Calu3 (cell line): ENCODE data around the gene F2. TPM values are rescaled to one million over a fixed set of nuclear protein-coding genes. Genes with fewer than 3 reads are reported as not detected.

Source experiments
- BruUV-seq: library from RNA; stranded (reverse); fragments of 400-500 nt; replicated peaks from 2 replicates; lab custom pipeline; 2021; lab: Mats Ljungman, UMichigan
- CTCF ChIA-PET: fragments of 300-600 bp; sonication (Branson Sonifier 250); formaldehyde crosslinking; loops from one replicate; lab custom pipeline; 2022; ENCODE audit warnings: antibody characterized with exemption; lab: Charles Lee
- DNase-seq: peaks from one replicate; pipeline ENCODE4 v3.0.0; 2022
- H3K27ac Mint-ChIP-seq: one replicate; pipeline ENCODE4 v1.8.0; 2022; ENCODE audit warnings: mixed read lengths; ENCODE audit not compliant: unreplicated experiment
- H3K27me3 Mint-ChIP-seq: one replicate; pipeline ENCODE4 v1.8.0; 2022; ENCODE audit warnings: mixed read lengths; ENCODE audit not compliant: unreplicated experiment
- H3K36me3 Mint-ChIP-seq: one replicate; pipeline ENCODE4 v1.8.0; 2022; ENCODE audit warnings: mild to moderate bottlenecking, moderate library complexity, mixed read lengths; ENCODE audit not compliant: insufficient read depth, unreplicated experiment
- H3K4me1 Mint-ChIP-seq: one replicate; pipeline ENCODE4 v1.8.0; 2022; ENCODE audit warnings: mild to moderate bottlenecking, low read depth, mixed read lengths; ENCODE audit not compliant: unreplicated experiment
- H3K4me3 Mint-ChIP-seq: one replicate; pipeline ENCODE4 v1.8.0; 2022; ENCODE audit warnings: mild to moderate bottlenecking, low read depth, moderate library complexity, mixed read lengths; ENCODE audit not compliant: unreplicated experiment
- H3K9me3 Mint-ChIP-seq: one replicate; pipeline ENCODE4 v1.8.0; 2022; ENCODE audit warnings: low read depth, mixed read lengths; ENCODE audit not compliant: unreplicated experiment
- intact Hi-C: fragments of 100-400 bp; cut with micrococcal nuclease; formaldehyde crosslinking; loops from one replicate; pipeline ENCODE4 v1.10.0; 2022; ENCODE audit not compliant: unreplicated experiment
- total RNA-seq: library from RNA; stranded (reverse); gene quantifications from 2 replicates; pipeline ENCODE4 v1.2.3, GENCODE V29; 2022
- TF ChIP-seq, protein P1 (sequence below): fragments of 200-600 bp; IDR thresholded peaks from one replicate; pipeline ENCODE4 v1.8.0; 2022; ENCODE audit warnings: antibody characterized with exemption; ENCODE audit not compliant: unreplicated experiment

The F2 gene
- total RNA-seq, 1 experiment from 2014 or later, result not detected

- CTCF ChIA-PET, result interaction anchor here (0.5 kb wide), 1 partner anchor 29 kb away, joined by 4 read pairs; no protein-coding TSS in a partner anchor
- Mint-ChIP-seq H3K27ac (no peak overlapping the region), H3K4me3 (no peak overlapping the region), H3K4me1 (no peaks in the 10 kb centered on the region), H3K27me3 (no peaks in the 10 kb centered on the region), H3K9me3 (no peaks in the 10 kb centered on the region), H3K36me3 (no peaks in the 10 kb centered on the region)
- intact Hi-C loops, result no loop called here
- TF ChIP-seq, protein P1, sequence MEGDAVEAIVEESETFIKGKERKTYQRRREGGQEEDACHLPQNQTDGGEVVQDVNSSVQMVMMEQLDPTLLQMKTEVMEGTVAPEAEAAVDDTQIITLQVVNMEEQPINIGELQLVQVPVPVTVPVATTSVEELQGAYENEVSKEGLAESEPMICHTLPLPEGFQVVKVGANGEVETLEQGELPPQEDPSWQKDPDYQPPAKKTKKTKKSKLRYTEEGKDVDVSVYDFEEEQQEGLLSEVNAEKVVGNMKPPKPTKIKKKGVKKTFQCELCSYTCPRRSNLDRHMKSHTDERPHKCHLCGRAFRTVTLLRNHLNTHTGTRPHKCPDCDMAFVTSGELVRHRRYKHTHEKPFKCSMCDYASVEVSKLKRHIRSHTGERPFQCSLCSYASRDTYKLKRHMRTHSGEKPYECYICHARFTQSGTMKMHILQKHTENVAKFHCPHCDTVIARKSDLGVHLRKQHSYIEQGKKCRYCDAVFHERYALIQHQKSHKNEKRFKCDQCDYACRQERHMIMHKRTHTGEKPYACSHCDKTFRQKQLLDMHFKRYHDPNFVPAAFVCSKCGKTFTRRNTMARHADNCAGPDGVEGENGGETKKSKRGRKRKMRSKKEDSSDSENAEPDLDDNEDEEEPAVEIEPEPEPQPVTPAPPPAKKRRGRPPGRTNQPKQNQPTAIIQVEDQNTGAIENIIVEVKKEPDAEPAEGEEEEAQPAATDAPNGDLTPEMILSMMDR, result no peak
- no TSS peak for BruUV-seq
- DNase-seq, result no peak
Measured at GRCh38 chr11:46727952-46728658, 9.1 kb downstream of the F2 start.

DNA sequence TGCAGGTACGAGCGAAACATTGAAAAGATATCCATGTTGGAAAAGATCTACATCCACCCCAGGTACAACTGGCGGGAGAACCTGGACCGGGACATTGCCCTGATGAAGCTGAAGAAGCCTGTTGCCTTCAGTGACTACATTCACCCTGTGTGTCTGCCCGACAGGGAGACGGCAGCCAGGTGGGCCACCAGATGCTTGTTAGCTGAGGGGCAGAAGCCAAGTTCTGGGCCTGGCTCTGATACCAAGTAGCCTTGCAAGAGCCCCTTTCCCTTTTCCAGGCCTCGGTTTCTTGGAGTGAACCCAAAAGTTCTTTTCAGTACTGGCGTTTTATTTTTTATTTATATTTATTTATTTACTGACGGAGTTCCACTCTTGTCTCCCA lies 9.6 kb downstream of the F2 start:
- CTCF ChIA-PET, result interaction anchor here (0.5 kb wide), 1 partner anchor 28 kb away, joined by 4 read pairs; no protein-coding TSS in a partner anchor
- Mint-ChIP-seq H3K4me3 (no peak overlapping the region), H3K27me3 (no peaks in the 10 kb centered on the region), H3K9me3 (no peaks in the 10 kb centered on the region), H3K4me1 (no peaks in the 10 kb centered on the region), H3K27ac (no peak overlapping the region), H3K36me3 (no peaks in the 10 kb centered on the region)
- TF ChIP-seq, protein P1, result no peak
- DNase-seq, result no peak
- intact Hi-C loops, result no loop called here
- no TSS peak for BruUV-seq

GRCh38 chr11:46729110-46730027 lies 10.4 kb downstream of the F2 start:
- intact Hi-C loops, result no loop called here
- Mint-ChIP-seq H3K27me3 (no peaks in the 10 kb centered on the region), H3K4me1 (no peaks in the 10 kb centered on the region), H3K9me3 (no peaks in the 10 kb centered on the region), H3K36me3 (no peaks in the 10 kb centered on the region), H3K4me3 (no peak overlapping the region), H3K27ac (no peak overlapping the region)
- DNase-seq, result no peak
- TF ChIP-seq, protein P1, result no peak
- CTCF ChIA-PET, result interaction anchor here (0.5 kb wide), 1 partner anchor 27 kb away, joined by 4 read pairs; no protein-coding TSS in a partner anchor
- no TSS peak for BruUV-seq

DNA sequence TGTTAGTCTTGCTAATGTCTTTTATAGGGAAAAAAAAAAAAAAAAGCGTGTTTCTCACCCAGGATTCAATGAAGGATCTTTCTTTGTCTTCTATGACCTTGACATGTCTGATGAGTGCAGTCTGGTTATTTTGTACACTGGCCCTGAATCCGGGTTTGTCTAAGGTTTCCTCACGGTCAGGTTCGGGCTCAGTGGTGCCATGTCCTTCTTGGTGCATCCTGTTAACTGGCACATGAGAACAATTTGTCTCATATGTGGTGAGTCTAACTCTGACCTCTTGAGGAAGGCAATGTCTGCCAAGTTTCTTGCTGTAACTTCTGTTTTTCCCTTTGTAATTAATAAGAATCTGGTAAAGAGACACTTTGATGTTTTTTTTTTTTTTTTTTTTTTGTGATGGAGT lies 12.5 kb downstream of the F2 start:
- TF ChIP-seq, protein P1, result no peak
- BruUV-seq, result no TSS peak
- H3K27ac Mint-ChIP-seq, result no peak overlapping the region
- H3K4me1 Mint-ChIP-seq, result no peaks in the 10 kb centered on the region
- no peaks in the 10 kb centered on the region for H3K9me3 Mint-ChIP-seq
- CTCF ChIA-PET, result no interaction called here
- no peaks in the 10 kb centered on the region for H3K36me3 Mint-ChIP-seq
- DNase-seq, result no peak
- H3K27me3 Mint-ChIP-seq, result no peaks in the 10 kb centered on the region
- intact Hi-C loops, result no loop called here
- no peak overlapping the region for H3K4me3 Mint-ChIP-seq
